CD14-positive monocyte (primary cell): Measurements from ENCODE around the gene ZBTB43. TPM values are rescaled to one million over a fixed set of nuclear protein-coding genes. Genes with fewer than 3 reads are reported as not detected.

ENCODE experiments used
- DNase-seq, 3 donors: peaks; one replicate each; pipeline ENCODE4 v3.0.0-alpha.2; 2011 to 2022
- H2AFZ ChIP-seq: 2 replicates; pipeline ENCODE4 v1.6.0; 2012; ENCODE audit warnings: mild to moderate bottlenecking, low read depth, low read length, inconsistent platforms; ENCODE audit not compliant: insufficient read depth, poor library complexity, severe bottlenecking
- H3K27ac ChIP-seq, 2 donors: 1 replicate in 1 of 2; 2 replicates in 1 of 2; pipeline ENCODE4 v1.5.1; 2012 to 2013; ENCODE audit warnings: low read length in 2 of 2, control low read depth in 1 of 2, inconsistent platforms in 1 of 2, low read depth in 1 of 2, mild to moderate bottlenecking in 1 of 2
- H3K27me3 ChIP-seq, 2 donors: one replicate each; pipeline versions ENCODE4 v1.6.0 to v1.6.1; 2011 to 2013; ENCODE audit warnings: low read length in 2 of 2; ENCODE audit not compliant: control insufficient read depth in 2 of 2, insufficient read depth in 2 of 2
- H3K36me3 ChIP-seq, 2 donors: replicated peaks in 1 of 2; 1 replicate in 1 of 2; 2 replicates in 1 of 2; pipeline versions ENCODE4 v1.5.1 to v1.6.1; 2012 to 2013; ENCODE audit warnings: low read length in 2 of 2, control low read depth in 1 of 2, inconsistent platforms in 1 of 2, mild to moderate bottlenecking in 1 of 2; ENCODE audit not compliant: insufficient read depth in 2 of 2, control insufficient read depth in 1 of 2
- H3K4me1 ChIP-seq, 2 donors: 1 replicate in 1 of 2; 2 replicates in 1 of 2; pipeline versions ENCODE4 v1.5.1 to v1.6.1; 2012 to 2013; ENCODE audit warnings: low read length in 2 of 2, control low read depth in 1 of 2, inconsistent platforms in 1 of 2, mild to moderate bottlenecking in 1 of 2, moderate library complexity in 1 of 2; ENCODE audit not compliant: insufficient read depth in 2 of 2, control insufficient read depth in 1 of 2
- H3K4me2 ChIP-seq: replicated peaks from 2 replicates; pipeline ENCODE3; 2012; ENCODE audit warnings: low read length, moderate library complexity, mild to moderate bottlenecking; ENCODE audit not compliant: poor library complexity, severe bottlenecking; ENCODE audit errors: extremely low read depth
- H3K4me3 ChIP-seq, 3 experiments: fragments of 200-600 bp in 1 of 3; sonication (generic) in 1 of 3; replicated peaks in 1 of 3; 1 replicate in 2 of 3; 2 replicates in 1 of 3; pipeline ENCODE4 v1.5.1; 2011 to 2013; ENCODE audit warnings: low read length in 3 of 3, mild to moderate bottlenecking in 3 of 3, control low read depth in 2 of 3, low read depth in 2 of 3, inconsistent platforms in 1 of 3, moderate library complexity in 1 of 3
- H3K79me2 ChIP-seq: 2 replicates; pipeline ENCODE4 v1.6.0; 2012; ENCODE audit warnings: mild to moderate bottlenecking, control low read depth, inconsistent platforms, low read length, moderate library complexity; ENCODE audit not compliant: insufficient read depth
- H3K9ac ChIP-seq: 2 replicates; pipeline ENCODE4 v1.6.0; 2017; ENCODE audit warnings: low read length, mild to moderate bottlenecking; ENCODE audit not compliant: insufficient read depth, poor library complexity, severe bottlenecking
- H3K9me3 ChIP-seq, 2 donors: replicated peaks in 1 of 2; 1 replicate in 1 of 2; 2 replicates in 1 of 2; pipeline versions ENCODE4 v1.5.1 to v1.6.1; 2012 to 2013; ENCODE audit warnings: low read length in 2 of 2, control low read depth in 1 of 2; ENCODE audit not compliant: control insufficient read depth in 1 of 2, insufficient read depth in 1 of 2
- H4K20me1 ChIP-seq: 2 replicates; pipeline ENCODE4 v1.6.0; 2012; ENCODE audit warnings: mild to moderate bottlenecking, low read length, control low read depth, moderate library complexity; ENCODE audit not compliant: insufficient read depth
- H3K27ac Mint-ChIP-seq, 7 donors: one replicate each; pipeline ENCODE4 v1.8.0; 2020; ENCODE audit warnings: mild to moderate bottlenecking in 7 of 7, mixed read lengths in 7 of 7, moderate library complexity in 6 of 7, inconsistent platforms in 2 of 7
- H3K27me3 Mint-ChIP-seq, 3 donors: one replicate each; pipeline ENCODE4 v1.8.0; 2021 to 2022; ENCODE audit warnings: low read depth in 3 of 3, mild to moderate bottlenecking in 3 of 3, mixed read lengths in 3 of 3, moderate library complexity in 3 of 3, inconsistent platforms in 1 of 3
- H3K36me3 Mint-ChIP-seq, 2 donors: one replicate each; pipeline ENCODE4 v1.8.0; 2020; ENCODE audit warnings: mixed read lengths in 2 of 2, inconsistent platforms in 1 of 2, mild to moderate bottlenecking in 1 of 2
- H3K4me1 Mint-ChIP-seq: one replicate; pipeline ENCODE4 v1.8.0; 2020; ENCODE audit warnings: mild to moderate bottlenecking, mixed read lengths
- H3K4me3 Mint-ChIP-seq, 2 donors: one replicate each; pipeline ENCODE4 v1.8.0; 2020; ENCODE audit warnings: mild to moderate bottlenecking in 2 of 2, mixed read lengths in 2 of 2, moderate library complexity in 1 of 2
- H3K9me3 Mint-ChIP-seq, 7 donors: one replicate each; pipeline ENCODE4 v1.8.0; 2020 to 2022; ENCODE audit warnings: mixed read lengths in 7 of 7, mild to moderate bottlenecking in 6 of 7, moderate library complexity in 6 of 7, inconsistent platforms in 2 of 7
- CTCF ChIP-seq: fragments of 200-600 bp; IDR thresholded peaks from one replicate; pipeline ENCODE4 v1.8.0; 2022; ENCODE audit warnings: antibody characterized with exemption, mild to moderate bottlenecking
- WGBS: methylation state at CpG from one replicate; pipeline ENCODE4 v1.1.5; 2013; ENCODE audit warnings: missing lambda C conversion rate; ENCODE audit not compliant: insufficient coverage; 5-methylcytosine and 5-hydroxymethylcytosine counted together
- intact Hi-C, 2 donors: fragments of 100-400 bp; cut with micrococcal nuclease; formaldehyde crosslinking; loops; one replicate each; pipeline versions ENCODE4 v1.15.0 to v1.15.1; 2023
- polyA plus RNA-seq, 3 donors: library from polyadenylated mRNA; depleted of rRNA in 1 of 3; unstranded in 2 of 3; stranded (reverse) in 1 of 3; fragments of 300-500 nt in 2 of 3; fragments of >200 nt in 1 of 3; fragmentation: Illumina TruSeq in 2 of 3; gene quantifications; 1 replicate in 2 of 3; 2 replicates in 1 of 3; pipeline ENCODE4 v1.2.3, GENCODE V29; 2012 to 2021

Gene ZBTB43
- polyA plus RNA-seq, 3 donors, result 6.1 to 15.9 (median 6.8) TPM

DNA sequence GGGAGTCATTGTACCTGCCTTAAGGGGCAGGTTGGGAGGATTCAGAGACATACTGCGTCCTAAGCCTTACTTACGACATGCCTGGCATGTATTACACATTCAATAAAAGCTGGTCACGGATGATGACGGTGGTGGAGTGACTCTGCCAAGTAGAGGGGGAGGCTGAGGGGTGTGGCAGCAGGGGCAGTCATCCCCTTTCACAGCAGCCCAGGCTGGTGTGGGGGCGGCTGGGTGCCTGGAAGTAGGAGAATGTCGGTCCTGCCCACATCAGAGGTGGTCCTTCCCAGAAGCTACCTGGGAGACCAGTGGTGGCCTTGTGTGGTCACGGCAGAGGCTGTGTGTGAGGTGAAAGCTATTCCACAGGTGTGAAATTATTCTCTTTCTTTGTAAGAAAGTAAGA, 64.5 kb downstream of the ZBTB43 start:
- Mint-ChIP-seq H3K4me1 (peaks cover 34% of the 10 kb centered on the region), H3K27ac (peak overlapping the region in 4 of 7 donors; percentile 15 to 86 (median 76)), H3K9me3 (peaks cover 0 to 1% (median 0%) of the 10 kb centered on the region in 7 donors), H3K4me3 (no peak overlapping the region), H3K27me3 (peaks cover 0 to 1% (median 0%) of the 10 kb centered on the region in 3 donors), H3K36me3 (peaks cover 41 to 66% of the 10 kb centered on the region in 2 donors)
- peaks cover 100% of the 10 kb centered on the region for H4K20me1 ChIP-seq
- intact Hi-C loops, result no loop called here
- H3K27ac ChIP-seq, result no peak overlapping the region
- H3K4me3 ChIP-seq, result no peak overlapping the region
- no peak overlapping the region for H3K4me2 ChIP-seq
- no peak for TF ChIP-seq CTCF
- no peak overlapping the region for H3K9ac ChIP-seq
- no peak overlapping the region for H2AFZ ChIP-seq
- peaks cover 31 to 59% of the 10 kb centered on the region in 2 donors for H3K36me3 ChIP-seq
- no peaks in the 10 kb centered on the region for H3K4me1 ChIP-seq
- DNase-seq, result no peak
- no peaks in the 10 kb centered on the region for H3K9me3 ChIP-seq
- no peaks in the 10 kb centered on the region for H3K27me3 ChIP-seq
- 100% methylated on average over 1 of the region's 7 CpGs for WGBS
- H3K79me2 ChIP-seq, result peaks cover 100% of the 10 kb centered on the region

DNA sequence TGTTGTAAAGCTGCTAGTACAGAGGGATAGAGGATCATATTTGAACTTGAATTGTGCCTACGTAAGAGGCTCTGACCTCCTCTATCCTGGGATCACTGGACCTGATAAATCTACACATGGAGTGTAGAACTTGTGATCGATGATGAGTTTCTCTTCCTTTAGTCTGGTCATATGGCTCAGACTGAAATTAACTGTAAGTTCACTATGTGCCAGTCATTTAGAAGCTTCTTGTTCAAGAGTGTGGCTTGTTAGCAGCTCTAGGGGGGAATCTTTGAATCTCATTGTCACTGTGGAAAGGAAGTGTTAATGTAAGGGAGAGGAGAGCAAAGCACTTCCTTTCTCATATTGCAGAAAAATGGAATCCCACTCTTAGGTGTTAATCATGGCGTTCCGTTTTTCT, 67.7 kb downstream of the ZBTB43 start:
- peak overlapping the region in 3 of 7 donors; percentile 2 to 73 (median 51) for H3K27ac Mint-ChIP-seq
- Histone ChIP-seq H3K4me1 (peaks cover 0 to 5% of the 10 kb centered on the region in 2 donors), H4K20me1 (peaks cover 99% of the 10 kb centered on the region), H3K27me3 (no peaks in the 10 kb centered on the region), H2AFZ (no peak overlapping the region), H3K4me3 (no peak overlapping the region), H3K4me2 (no peak overlapping the region), H3K9me3 (no peaks in the 10 kb centered on the region), H3K27ac (peak overlapping the region in 1 of 2 donors; percentile 20), H3K36me3 (peaks cover 17 to 37% of the 10 kb centered on the region in 2 donors), H3K79me2 (peaks cover 98% of the 10 kb centered on the region), H3K9ac (no peak overlapping the region)
- no peaks in the 10 kb centered on the region for H3K27me3 Mint-ChIP-seq
- TF ChIP-seq CTCF, result no peak
- WGBS, result no CpG with 5 or more reads among the region's 4 CpGs
- DNase-seq, result no peak
- no peak overlapping the region for H3K4me3 Mint-ChIP-seq
- peaks cover 37% of the 10 kb centered on the region for H3K4me1 Mint-ChIP-seq
- H3K36me3 Mint-ChIP-seq, result peaks cover 24 to 41% of the 10 kb centered on the region in 2 donors
- intact Hi-C loops, result no loop called here
- peaks cover 0 to 1% (median 0%) of the 10 kb centered on the region in 7 donors for H3K9me3 Mint-ChIP-seq
